ENCODE measurements around the gene LPP.

GRCh38 chr3:188764609-188765008 lies 610.7 kb downstream of the LPP start:
- TF ChIP-seq, protein P1, sequence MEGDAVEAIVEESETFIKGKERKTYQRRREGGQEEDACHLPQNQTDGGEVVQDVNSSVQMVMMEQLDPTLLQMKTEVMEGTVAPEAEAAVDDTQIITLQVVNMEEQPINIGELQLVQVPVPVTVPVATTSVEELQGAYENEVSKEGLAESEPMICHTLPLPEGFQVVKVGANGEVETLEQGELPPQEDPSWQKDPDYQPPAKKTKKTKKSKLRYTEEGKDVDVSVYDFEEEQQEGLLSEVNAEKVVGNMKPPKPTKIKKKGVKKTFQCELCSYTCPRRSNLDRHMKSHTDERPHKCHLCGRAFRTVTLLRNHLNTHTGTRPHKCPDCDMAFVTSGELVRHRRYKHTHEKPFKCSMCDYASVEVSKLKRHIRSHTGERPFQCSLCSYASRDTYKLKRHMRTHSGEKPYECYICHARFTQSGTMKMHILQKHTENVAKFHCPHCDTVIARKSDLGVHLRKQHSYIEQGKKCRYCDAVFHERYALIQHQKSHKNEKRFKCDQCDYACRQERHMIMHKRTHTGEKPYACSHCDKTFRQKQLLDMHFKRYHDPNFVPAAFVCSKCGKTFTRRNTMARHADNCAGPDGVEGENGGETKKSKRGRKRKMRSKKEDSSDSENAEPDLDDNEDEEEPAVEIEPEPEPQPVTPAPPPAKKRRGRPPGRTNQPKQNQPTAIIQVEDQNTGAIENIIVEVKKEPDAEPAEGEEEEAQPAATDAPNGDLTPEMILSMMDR (IDR thresholded peaks at IDR 0.05), result no peak
- no peak for TF ChIP-seq POLR2A (IDR thresholded peaks at IDR 0.05)

All from Peyer's patch (tissue), 4 donors.